Measurements from ENCODE around the gene GGTLC1.

Gene GGTLC1

DNA sequence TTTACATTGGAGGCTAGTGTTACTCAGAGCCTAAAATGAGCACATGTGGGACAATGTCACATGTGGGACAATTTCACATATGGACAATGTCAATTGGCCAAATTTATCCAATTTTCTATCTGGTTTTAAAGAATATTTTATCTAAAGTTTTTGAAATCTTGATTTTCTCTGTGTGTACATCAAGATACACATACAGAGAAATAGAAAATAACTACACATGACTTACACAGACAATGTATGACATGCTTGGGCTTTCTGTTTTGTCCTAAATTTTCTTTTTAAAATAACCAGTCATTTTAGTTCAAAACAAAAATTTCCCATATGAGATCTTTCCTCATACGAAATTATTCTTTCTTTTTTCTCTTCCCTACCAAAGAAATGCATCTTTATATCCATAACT, 24.6 kb downstream of the GGTLC1 start:
- DNase-seq = no peak

DNA sequence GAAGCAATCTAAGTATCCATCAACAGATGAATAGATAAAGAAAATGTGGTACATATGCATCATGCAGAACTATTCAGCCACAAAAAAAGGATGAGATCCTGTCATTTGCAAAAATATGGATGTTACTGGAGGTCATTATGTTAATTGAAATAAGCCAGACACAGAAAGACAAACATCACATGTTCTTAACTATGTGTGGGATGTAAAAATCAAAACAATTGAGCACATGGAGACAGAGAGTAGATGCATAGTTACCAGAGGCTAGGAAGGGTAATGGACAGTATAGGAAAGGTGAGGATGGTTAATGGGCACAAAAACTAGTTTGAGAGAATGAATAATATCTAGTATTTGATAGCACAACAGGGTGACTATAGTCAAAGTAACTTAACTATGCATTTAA, 26.3 kb downstream of the GGTLC1 start:
- DNase-seq = no peak

DNA sequence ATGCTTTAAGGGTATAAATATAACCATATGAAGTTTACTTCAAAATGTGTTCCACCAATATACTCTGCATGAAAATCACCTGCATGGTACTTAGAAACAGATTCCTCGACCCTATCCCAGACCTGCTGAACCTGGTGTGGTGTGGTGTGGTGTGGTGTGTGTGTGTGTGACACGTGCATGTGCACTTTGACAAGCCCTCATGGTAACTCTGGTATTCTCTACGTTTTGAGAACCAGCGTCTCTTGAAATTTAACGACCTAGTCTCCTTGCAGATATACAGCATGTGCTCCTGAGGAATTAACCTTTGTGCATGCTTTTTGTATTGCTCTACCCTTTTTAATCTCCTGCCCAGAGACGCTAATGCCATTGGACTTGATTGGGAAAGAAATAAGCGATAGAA, 29.5 kb downstream of the GGTLC1 start:
- no peak for DNase-seq

DNA sequence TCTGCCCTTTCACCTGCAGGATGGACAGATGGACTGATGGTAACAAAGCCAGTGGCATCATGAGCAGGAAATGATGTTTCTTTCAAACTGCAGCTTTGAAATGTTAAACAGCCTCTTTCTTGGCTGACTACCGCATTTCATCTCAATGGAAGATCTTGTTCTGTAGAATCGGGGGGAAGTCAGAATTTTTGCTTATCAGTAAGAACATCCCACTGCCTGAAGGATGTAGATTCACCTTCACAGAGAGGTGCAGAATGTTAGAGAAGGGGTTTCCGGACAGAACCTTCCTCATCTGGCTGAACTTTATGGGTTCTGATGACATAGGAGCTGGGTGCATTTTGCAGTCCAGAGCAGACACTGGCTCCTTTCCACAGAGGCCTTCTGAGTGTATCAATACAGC, 32.7 kb downstream of the GGTLC1 start:
- no peak for DNase-seq

DNA sequence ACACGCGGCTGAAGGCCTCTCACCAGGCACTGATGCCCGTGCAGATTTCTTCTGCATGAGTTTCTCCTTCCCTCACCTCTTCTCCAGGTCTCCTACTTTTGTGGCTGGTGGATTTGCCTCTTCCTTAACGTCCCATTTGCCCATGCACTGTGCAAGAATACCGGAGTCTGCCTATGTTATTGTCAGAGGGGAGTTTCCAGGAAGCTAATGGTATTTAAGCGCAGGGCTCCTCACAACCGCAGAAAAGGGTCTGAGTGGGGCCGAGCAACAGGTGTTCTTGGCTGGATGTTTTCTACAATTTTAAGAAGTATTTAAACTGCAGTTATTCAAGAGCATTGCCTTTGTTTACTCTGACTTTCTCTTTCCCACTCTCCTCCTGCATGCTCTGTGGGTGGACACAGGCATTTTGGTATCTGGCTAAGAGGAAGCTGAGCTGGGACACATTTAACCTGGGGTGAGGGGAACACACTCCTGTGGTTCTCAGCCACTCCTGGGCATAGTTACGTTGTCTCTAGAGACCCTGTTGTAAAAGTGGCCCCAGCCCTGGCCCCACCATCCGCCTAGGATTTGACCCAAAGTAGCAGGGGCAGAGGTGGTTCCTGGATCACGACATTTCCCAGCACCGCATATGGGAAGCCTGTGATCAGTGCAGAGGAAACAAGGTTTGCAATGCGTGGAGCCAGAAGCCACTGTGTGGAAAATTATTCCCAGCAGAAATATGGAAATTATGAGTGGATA, 34.4 kb downstream of the GGTLC1 start:
- DNase-seq = no peak

DNA sequence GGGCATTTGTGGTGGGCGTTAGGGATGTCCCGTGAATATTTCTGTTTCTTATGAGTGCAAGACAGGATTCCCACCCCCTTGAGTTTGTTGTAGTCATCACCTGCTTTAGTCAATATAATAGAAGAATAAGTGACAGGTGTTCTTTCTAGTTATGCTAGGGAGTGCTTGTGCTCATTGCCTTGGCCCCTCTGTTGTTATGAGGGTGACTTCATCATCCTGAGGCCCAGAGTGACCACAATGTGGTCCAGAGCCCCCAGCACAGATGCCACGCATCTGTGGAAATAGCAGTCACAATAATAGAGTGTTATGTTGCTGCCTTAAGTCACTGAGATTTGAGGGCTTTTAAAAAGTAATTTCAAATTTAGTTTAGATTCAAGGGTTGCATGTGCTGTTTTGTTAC, 42.4 kb downstream of the GGTLC1 start:
- no peak for DNase-seq

DNA sequence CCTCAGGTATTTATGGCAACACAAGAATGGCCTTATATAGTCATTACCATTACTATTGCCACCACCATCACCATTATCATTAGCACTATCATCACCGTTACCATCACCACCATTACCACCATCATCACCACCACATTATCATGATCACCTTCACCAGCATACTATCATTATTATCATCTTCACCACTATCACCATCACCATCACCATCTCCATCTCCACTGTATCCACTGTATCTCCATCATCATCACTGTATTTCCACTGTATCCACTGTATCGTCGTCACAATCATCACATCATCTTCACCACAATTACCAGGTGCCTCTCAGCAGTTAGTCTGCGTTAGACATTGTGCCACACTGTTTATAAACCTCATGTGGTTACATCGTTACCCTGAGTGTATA, 45.3 kb downstream of the GGTLC1 start:
- DNase-seq = no peak

DNA sequence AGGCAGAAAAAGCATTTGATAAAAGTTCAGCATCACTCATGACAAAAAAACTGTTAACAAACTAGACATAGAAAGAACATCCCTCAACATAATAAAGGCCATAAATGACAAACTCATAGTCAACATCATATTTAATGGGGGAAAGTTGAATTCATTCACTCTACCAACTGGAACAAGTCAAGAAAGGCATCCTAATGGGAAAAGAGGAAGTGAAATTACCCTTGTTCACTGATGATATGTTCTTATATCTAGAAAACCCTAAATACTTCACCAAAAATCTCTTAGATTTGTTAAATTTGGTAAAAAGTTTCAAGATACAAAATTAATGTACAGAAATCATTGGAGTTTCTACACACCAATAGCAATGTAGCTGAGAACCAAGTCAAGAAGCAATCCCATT, 48.9 kb downstream of the GGTLC1 start:
- DNase-seq = no peak

DNA sequence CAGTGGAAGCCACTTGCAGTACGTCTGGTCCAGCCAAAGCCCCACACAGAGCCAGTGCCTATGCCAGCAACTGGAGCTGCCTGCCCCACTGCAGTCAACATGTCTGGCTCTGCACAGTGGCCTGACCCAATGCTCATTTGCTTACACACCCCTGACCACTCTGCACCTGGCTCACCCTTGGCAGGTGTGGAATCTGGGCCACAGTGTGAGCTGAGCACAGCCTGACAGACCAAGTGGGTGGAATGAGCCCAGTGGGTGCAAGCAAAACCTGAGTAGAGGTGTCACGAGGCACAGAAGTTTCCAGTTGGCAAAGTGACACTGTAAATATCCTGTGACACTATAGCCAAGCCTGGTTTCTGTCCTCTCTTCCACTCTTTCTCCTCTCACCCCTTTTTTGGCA, 49.5 kb downstream of the GGTLC1 start:
- no peak for DNase-seq

DNA sequence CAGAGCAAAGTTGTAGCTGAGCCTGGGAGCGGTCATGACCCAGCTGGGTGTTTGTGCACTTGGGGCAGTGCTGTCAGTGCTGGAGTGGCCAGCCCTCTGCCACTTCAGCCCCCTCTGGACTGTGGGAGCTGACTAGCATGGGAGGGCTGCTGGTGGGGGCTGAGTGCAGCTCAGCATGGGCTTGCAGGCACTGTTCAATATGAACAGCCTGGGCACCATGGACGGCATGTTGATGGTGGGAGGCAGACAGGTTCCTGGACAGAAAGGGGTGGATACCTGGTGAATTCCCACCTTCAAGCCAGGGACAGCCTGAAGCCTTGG, 50.5 kb downstream of the GGTLC1 start:
- DNase-seq = no peak

DNA sequence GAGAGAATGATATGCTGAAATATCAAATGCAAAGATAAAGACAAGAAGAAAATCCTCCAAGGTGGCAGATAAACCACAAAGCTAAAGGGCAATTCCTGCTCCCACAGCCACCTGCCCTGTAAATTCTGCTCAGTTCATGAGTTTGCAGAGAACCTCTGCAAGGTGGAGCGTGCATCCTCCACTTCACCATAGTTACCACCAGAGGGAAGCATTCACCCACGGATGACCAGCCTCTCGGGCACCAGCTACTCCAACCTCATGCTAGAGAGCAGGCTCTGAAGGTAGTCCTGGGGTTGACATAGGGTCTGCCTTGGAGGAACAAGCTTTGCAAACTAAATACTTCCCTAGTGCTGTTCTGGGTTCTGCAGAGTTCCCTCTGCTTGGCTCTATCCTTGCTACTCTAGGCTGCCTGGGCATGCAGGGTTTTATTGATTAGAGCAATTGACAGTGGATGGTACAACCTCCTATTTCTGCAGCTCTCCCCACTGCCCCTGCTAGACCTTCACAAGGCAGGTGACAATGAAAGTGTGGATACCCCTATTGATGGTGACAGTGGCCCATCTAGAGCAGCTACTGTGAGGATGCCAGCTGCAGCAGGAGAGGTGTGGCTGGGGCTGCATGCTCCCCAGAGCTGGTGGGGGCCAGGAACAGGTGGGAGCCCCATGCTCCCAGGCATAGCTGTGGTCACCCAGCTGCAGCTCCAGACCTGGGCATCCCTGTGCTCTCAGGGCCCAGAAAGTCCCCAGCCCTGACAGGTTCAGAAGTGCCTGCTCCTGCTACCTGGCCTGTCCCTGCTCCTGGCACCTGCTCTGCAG, 51.1 kb downstream of the GGTLC1 start:
- peak; percentile 61 to 73 for DNase-seq
